Heart right ventricle (tissue), 16 donors: Measurements from ENCODE around the gene CRADD. TPM values are rescaled to one million over a fixed set of nuclear protein-coding genes. Genes with fewer than 3 reads are reported as not detected.

Experiments used
- ATAC-seq, 8 donors: fragments of 200-7000 bp; cut with Tn5 transposase; one replicate each; pipeline ENCODE4 v1.9.1; 2020; ENCODE audit warnings: mild to moderate bottlenecking in 8 of 8, moderate library complexity in 8 of 8, moderate number of reproducible peaks in 1 of 8
- DNase-seq, 2 donors: peaks; one replicate each; pipeline ENCODE4 v3.0.0-alpha.2; 2020
- H3K27ac ChIP-seq, 10 donors: fragments of 200-600 bp; sonication (generic) in 2 of 10; one replicate each; pipeline versions ENCODE4 v1.5.0 to v1.8.0; 2020 to 2022; ENCODE audit warnings: mild to moderate bottlenecking in 3 of 10
- H3K27me3 ChIP-seq, 7 donors: fragments of 200-600 bp; one replicate each; pipeline ENCODE4 v1.8.0; 2021 to 2022; ENCODE audit warnings: mild to moderate bottlenecking in 2 of 7
- H3K36me3 ChIP-seq, 9 donors: fragments of 200-600 bp; sonication (generic) in 1 of 9; one replicate each; pipeline versions ENCODE4 v1.5.0 to v1.8.0; 2020 to 2022; ENCODE audit warnings: mild to moderate bottlenecking in 2 of 9
- H3K4me1 ChIP-seq, 9 donors: fragments of 200-600 bp; sonication (generic) in 1 of 9; one replicate each; pipeline versions ENCODE4 v1.5.0 to v1.8.0; 2020 to 2022; ENCODE audit warnings: mild to moderate bottlenecking in 4 of 9
- H3K4me3 ChIP-seq, 10 donors: fragments of 200-600 bp; sonication (generic) in 2 of 10; one replicate each; pipeline versions ENCODE4 v1.5.0 to v1.8.0; 2020 to 2022; ENCODE audit warnings: mild to moderate bottlenecking in 7 of 10, moderate library complexity in 2 of 10
- H3K9me3 ChIP-seq, 11 donors: fragments of 200-600 bp in 10 of 11; sonication (generic) in 2 of 11; one replicate each; pipeline versions ENCODE4 v1.5.0 to v1.8.0; 2013 to 2022; ENCODE audit warnings: mild to moderate bottlenecking in 2 of 11, control low read depth in 1 of 11, moderate library complexity in 1 of 11
- WGBS, 2 donors: extraction: QIAGEN DNeasy Blood & Tissue Kit; methylation state at CpG; one replicate each; pipeline ENCODE4 v1.1.7; 2013; ENCODE audit warnings: inconsistent platforms in 1 of 2; 5-methylcytosine and 5-hydroxymethylcytosine counted together
- intact Hi-C, 10 donors: fragments of 100-400 bp; cut with DNase I; formaldehyde crosslinking; loops; one replicate each; pipeline versions ENCODE4 v1.11.1 to v1.14.2; 2022
- polyA plus RNA-seq, 2 donors: library from polyadenylated mRNA; stranded (reverse); fragments of 200-250 nt; gene quantifications; one replicate each; pipeline ENCODE4 v1.2.3, GENCODE V29; 2013
- total RNA-seq, 10 donors: library from RNA; stranded (reverse); fragmentation: NEBNext Ultra II Directional in 3 of 10; extraction: Animal tissue kit (Norgen Biotek cat#: 25700) in 3 of 10; gene quantifications; one replicate each; pipeline versions ENCODE4 v1.2.1 to v1.2.4, GENCODE V29; 2021 to 2023
- TF ChIP-seq, protein P1 (sequence below), 9 donors: fragments of 200-600 bp; sonication (generic) in 2 of 9; IDR thresholded peaks; one replicate each; pipeline versions ENCODE4 v1.5.0 to v1.8.0; 2021 to 2022; ENCODE audit warnings: antibody characterized with exemption in 9 of 9, mild to moderate bottlenecking in 5 of 9, moderate library complexity in 1 of 9
- donor health status: Arrhythmogenic right ventricular cardiomyopathy.
- donor health status: ischemic (EF 13 %, LVEDD 7.1; RV severe dilation, severe dysfunction).
- donor health status: healthy with polysubstance abuse.
- donor health status: DM: no; HTN: yes; CAD: no.
- donor health status: DM: no; HTN: no; CAD: no.
- donor health status: ischemic (EF 25% LVEDD 6.9; RV normal size, moderate dysfunction).
- donor health status: ischemic (EF 25% LVEDD 5.7; RV mildly dilated, moderate dysfunction).
- donor health status: healthy.
- donor health status: DM: yes; HTN: yes; CAD: no.
- donor health status: Ischemic cardiomyopathy.
- donor health status: ischemic (EF 35%, LVEDD 5.7; RV mildly dilated, moderate dysfunction).
- donor health status: nonischemic (EF 11% LVEDD 7.7; RV severe dilation, severe dysfunction).
- donor health status: DM: yes; HTN: yes; CAD: no.
- donor health status: PGD.
- donor health status: ischemic (EF 29% LVEDD 5.4; RV normal size, mild dysfunction).
- donor health status: nonischemic (EF 23%, LVEDD 6.1; RV moderate dilation, normal function).

The CRADD gene
- total and polyA plus RNA-seq, 12 donors = 5.0 to 80.1 (median 51.4) TPM

DNA sequence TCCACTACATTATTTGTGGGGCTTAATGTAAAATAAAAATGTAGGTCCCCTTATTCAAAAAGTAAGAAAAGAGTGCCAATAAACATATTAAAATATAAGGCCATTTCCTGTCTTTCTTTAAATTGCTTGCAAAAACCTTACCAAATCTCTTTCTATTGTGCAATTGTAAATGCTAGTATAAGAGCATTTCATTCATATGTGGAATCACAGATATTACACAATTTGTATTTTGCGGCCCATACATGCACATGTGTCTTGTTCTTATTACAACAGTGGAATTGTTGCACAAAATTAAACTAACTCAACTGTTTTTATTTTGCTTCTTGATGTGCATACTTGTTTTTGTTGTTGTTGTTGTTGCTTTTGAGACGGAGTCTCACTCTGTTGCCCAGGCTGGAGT lies 20.1 kb upstream of the CRADD start:
- Histone ChIP-seq H3K27me3 (no peaks in the 10 kb centered on the region), H3K36me3 (no peaks in the 10 kb centered on the region), H3K4me3 (no peak overlapping the region), H3K9me3 (no peaks in the 10 kb centered on the region), H3K4me1 (no peaks in the 10 kb centered on the region), H3K27ac (no peak overlapping the region)
- TF ChIP-seq, protein P1, sequence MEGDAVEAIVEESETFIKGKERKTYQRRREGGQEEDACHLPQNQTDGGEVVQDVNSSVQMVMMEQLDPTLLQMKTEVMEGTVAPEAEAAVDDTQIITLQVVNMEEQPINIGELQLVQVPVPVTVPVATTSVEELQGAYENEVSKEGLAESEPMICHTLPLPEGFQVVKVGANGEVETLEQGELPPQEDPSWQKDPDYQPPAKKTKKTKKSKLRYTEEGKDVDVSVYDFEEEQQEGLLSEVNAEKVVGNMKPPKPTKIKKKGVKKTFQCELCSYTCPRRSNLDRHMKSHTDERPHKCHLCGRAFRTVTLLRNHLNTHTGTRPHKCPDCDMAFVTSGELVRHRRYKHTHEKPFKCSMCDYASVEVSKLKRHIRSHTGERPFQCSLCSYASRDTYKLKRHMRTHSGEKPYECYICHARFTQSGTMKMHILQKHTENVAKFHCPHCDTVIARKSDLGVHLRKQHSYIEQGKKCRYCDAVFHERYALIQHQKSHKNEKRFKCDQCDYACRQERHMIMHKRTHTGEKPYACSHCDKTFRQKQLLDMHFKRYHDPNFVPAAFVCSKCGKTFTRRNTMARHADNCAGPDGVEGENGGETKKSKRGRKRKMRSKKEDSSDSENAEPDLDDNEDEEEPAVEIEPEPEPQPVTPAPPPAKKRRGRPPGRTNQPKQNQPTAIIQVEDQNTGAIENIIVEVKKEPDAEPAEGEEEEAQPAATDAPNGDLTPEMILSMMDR (IDR thresholded peaks at IDR 0.05) = no peak
- ATAC-seq (no peak), DNase-seq (no peak)
- WGBS, 2 donors = 96 to 97% methylated on average over 2 of the region's 2 CpGs
- intact Hi-C loops = no loop called here

DNA sequence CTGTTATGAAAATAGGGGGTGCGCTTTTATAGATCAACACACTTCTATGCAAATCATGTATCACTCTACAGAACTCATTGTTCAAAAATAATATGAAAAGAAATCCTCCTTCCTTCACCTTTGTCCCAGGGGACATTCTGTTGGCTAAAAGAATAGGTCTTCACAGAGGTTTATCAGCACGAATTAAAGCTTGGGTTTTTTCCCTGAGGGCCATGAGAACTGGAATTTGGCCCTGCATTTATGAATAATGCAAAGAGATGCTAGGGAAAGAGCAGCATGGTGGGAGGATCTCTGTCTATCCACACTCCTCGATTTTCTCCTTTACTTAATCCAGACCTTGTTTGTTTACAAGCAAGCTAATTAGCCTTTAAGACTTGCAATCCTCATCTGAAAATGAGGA lies 16.2 kb upstream of the CRADD start:
- TF ChIP-seq, protein P1 (IDR thresholded peaks at IDR 0.05) = no peak

DNA sequence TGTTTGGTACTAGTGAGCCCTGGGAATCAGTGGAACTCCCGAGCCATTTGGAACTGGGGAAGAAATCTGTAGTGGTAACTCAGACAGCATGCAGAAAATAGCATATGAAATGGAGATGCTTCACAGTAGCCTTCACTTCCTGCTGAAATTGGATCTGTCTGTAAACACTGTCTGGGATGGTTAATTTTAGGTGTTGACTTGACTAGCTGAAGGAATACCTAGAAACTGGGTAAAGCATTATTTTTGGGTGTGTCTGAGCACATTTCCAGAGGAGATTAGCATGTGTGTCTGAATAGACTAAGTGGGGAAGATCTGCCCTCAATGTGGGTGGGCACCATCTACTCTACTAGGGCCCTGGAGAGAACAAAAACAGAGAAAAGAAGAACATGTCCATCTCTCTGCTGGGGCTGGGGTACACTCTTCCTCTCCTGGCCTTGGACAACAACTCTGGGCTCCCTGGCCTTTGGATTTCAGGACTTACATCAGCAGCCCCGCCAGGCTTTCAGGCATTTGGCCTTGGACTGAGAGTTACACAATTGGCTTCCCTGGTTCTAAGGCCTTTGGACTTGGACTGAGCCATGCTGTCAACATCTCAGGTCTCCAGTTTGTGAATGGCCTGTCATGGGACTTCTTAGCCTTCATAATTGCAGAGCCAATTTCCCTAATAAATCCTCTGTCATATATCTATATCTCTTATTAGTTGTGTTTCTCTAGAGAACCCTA lies 14.0 kb upstream of the CRADD start:
- Histone ChIP-seq H3K4me1 (peaks cover 0 to 5% (median 0%) of the 10 kb centered on the region in 9 donors), H3K9me3 (no peaks in the 10 kb centered on the region), H3K36me3 (no peaks in the 10 kb centered on the region), H3K4me3 (no peak overlapping the region), H3K27ac (no peak overlapping the region), H3K27me3 (no peaks in the 10 kb centered on the region)
- intact Hi-C loops = loop anchor here in 3 of 10 donors (5.0 to 10.0 kb wide), 3 partner anchors 46 to 56 kb away; no protein-coding TSS in a partner anchor
- DNase-seq = no peak
- 80 to 84% methylated on average over 2 of the region's 2 CpGs for WGBS, 2 donors
- ATAC-seq = peak in 6 of 8 donors; percentile 26 to 78 (median 43)
- TF ChIP-seq, protein P1 (IDR thresholded peaks at IDR 0.05) = no peak

More for the DNA sequence above, 16.2 kb upstream of the CRADD start:
- WGBS, 2 donors = 62 to 72% methylated on average over 3 of the region's 3 CpGs
- intact Hi-C loops = loop anchor here in 3 of 10 donors (5.0 to 10.0 kb wide), 3 partner anchors 44 to 54 kb away; no protein-coding TSS in a partner anchor
- no peaks in the 10 kb centered on the region for H3K27me3 ChIP-seq
- H3K4me1 ChIP-seq = peaks cover 0 to 5% (median 0%) of the 10 kb centered on the region in 9 donors
- no peak for ATAC-seq
- no peaks in the 10 kb centered on the region for H3K36me3 ChIP-seq
- no peak overlapping the region for H3K4me3 ChIP-seq
- H3K27ac ChIP-seq = no peak overlapping the region
- no peak for DNase-seq
- H3K9me3 ChIP-seq = no peaks in the 10 kb centered on the region

DNA sequence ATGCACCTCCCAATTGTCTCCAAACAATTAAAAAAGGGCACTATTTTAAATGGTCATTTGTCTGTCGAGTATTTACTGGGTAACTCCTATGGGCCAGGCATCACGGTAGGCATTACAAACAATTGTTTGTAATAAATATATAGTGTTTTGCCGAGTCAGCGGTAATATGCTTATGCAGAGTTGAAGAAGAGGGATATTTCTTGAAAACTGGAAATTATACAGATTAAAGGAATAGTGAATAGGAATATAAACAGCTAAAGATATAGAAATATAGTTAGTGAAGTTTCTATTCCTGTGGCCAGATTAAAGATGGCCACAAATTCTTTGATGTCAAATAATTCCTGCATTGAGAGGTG lies 13.5 kb upstream of the CRADD start:
- Histone ChIP-seq H3K9me3 (no peaks in the 10 kb centered on the region), H3K4me1 (peaks cover 0 to 5% (median 0%) of the 10 kb centered on the region in 9 donors), H3K4me3 (no peak overlapping the region), H3K27me3 (no peaks in the 10 kb centered on the region), H3K27ac (no peak overlapping the region), H3K36me3 (no peaks in the 10 kb centered on the region)
- intact Hi-C loops = loop anchor here in 3 of 10 donors (5.0 to 10.0 kb wide), 3 partner anchors 46 to 56 kb away; no protein-coding TSS in a partner anchor
- DNase-seq = no peak
- ATAC-seq = no peak
- WGBS, 2 donors = 96 to 97% methylated on average over 4 of the region's 4 CpGs
- TF ChIP-seq, protein P1 (IDR thresholded peaks at IDR 0.05) = no peak
